Upper lobe of right lung (tissue), 1 donor: ENCODE results near the gene ECT2. TPM values are rescaled to one million over a fixed set of nuclear protein-coding genes. Genes with fewer than 3 reads are reported as not detected.

Experiments
- ATAC-seq: fragments of 200-7000 bp; cut with Tn5 transposase; one replicate; pipeline ENCODE4 v1.9.1; 2020; ENCODE audit warnings: mild to moderate bottlenecking, moderate library complexity
- DNase-seq: peaks from one replicate; pipeline ENCODE4 v3.0.0-alpha.2; 2020
- H3K27ac ChIP-seq: fragments of 200-600 bp; one replicate; pipeline ENCODE4 v1.8.0; 2022
- H3K27me3 ChIP-seq: fragments of 200-600 bp; one replicate; pipeline ENCODE4 v1.8.0; 2022; ENCODE audit warnings: mild to moderate bottlenecking
- H3K36me3 ChIP-seq: fragments of 200-600 bp; one replicate; pipeline ENCODE4 v1.8.0; 2022
- H3K4me1 ChIP-seq: fragments of 200-600 bp; one replicate; pipeline ENCODE4 v1.8.0; 2022
- H3K4me3 ChIP-seq: fragments of 200-600 bp; one replicate; pipeline ENCODE4 v1.8.0; 2022; ENCODE audit warnings: mild to moderate bottlenecking
- H3K9me3 ChIP-seq: fragments of 200-600 bp; one replicate; pipeline ENCODE4 v1.8.0; 2022
- intact Hi-C: fragments of 100-400 bp; cut with DNase I; formaldehyde crosslinking; loops from one replicate; pipeline ENCODE4 v1.11.0; 2022
- total RNA-seq: library from RNA; stranded (reverse); fragmentation: NEBNext Ultra II Directional; extraction: Animal tissue kit (Norgen Biotek cat#: 25700); gene quantifications from one replicate; pipeline ENCODE4 v1.2.1, GENCODE V29; 2021
- TF ChIP-seq, protein P1 (sequence below): fragments of 200-600 bp; IDR thresholded peaks from one replicate; pipeline ENCODE4 v1.8.0; 2022; ENCODE audit warnings: antibody characterized with exemption
- donor health status: DM: no; HTN: yes; CAD: no; lungs with severe emphysema.

Gene ECT2
- total RNA-seq, 1 donor from 2014 or later, result 12.2 TPM

DNA sequence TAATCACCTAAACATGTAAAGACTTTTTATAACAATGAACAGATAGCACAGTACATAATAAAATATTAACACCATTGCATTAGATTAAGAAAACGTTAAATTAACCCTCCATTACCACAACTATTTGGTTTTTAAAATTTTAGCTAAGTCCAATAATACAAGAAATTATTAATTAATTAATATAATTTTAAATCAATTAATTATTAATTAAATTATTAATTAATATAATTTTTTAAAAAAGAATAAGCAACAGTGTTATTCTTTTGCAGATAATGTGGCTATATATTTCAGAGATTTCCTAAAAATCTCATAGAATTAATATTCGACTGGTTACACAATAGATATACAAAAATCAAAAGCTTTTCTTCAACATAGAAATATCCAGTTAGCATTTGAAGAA lies 82.5 kb downstream of the ECT2 start:
- TF ChIP-seq, protein P1, sequence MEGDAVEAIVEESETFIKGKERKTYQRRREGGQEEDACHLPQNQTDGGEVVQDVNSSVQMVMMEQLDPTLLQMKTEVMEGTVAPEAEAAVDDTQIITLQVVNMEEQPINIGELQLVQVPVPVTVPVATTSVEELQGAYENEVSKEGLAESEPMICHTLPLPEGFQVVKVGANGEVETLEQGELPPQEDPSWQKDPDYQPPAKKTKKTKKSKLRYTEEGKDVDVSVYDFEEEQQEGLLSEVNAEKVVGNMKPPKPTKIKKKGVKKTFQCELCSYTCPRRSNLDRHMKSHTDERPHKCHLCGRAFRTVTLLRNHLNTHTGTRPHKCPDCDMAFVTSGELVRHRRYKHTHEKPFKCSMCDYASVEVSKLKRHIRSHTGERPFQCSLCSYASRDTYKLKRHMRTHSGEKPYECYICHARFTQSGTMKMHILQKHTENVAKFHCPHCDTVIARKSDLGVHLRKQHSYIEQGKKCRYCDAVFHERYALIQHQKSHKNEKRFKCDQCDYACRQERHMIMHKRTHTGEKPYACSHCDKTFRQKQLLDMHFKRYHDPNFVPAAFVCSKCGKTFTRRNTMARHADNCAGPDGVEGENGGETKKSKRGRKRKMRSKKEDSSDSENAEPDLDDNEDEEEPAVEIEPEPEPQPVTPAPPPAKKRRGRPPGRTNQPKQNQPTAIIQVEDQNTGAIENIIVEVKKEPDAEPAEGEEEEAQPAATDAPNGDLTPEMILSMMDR, result no peak
- H3K4me1 ChIP-seq, result no peaks in the 10 kb centered on the region
- no peaks in the 10 kb centered on the region for H3K36me3 ChIP-seq
- no peak for DNase-seq
- no peak for ATAC-seq
- no peaks in the 10 kb centered on the region for H3K27me3 ChIP-seq
- intact Hi-C loops, result no loop called here
- H3K9me3 ChIP-seq, result no peaks in the 10 kb centered on the region
- H3K27ac ChIP-seq, result no peak overlapping the region
- H3K4me3 ChIP-seq, result no peak overlapping the region

DNA sequence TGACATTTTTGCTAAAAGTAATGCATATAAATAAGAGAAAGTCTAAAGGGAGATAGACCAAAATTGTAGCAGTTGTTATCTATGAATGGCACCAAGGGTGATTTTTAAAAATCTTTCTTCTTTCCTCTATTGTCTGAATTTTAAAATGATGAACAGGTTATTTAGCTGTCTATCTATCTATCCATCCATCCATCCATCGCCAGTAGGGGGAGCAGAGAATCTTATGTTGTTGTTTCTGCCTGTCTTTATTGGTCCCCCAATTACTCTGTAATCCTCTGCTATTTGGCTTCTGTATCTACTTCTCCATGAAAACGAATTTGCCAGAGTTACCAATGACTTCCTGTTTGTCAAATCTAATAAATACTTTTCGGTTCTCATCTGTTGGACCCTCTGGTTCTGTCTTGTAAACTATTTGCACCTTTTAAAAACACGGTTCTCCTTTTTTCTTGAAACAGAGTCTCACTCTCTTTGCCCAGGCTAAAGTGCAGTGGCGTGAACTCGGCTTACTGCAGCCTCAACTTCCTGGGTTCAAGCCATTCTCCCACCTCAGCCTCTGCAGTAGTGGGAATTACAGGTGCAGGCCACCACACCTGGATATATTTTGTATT lies 86.0 kb downstream of the ECT2 start:
- Histone ChIP-seq H3K36me3 (no peaks in the 10 kb centered on the region), H3K9me3 (no peaks in the 10 kb centered on the region), H3K27ac (no peak overlapping the region), H3K4me3 (no peak overlapping the region), H3K4me1 (no peaks in the 10 kb centered on the region), H3K27me3 (no peaks in the 10 kb centered on the region)
- TF ChIP-seq, protein P1, result peak; percentile 63
- peak; percentile 50 for ATAC-seq
- DNase-seq, result no peak
- intact Hi-C loops, result no loop called here

DNA sequence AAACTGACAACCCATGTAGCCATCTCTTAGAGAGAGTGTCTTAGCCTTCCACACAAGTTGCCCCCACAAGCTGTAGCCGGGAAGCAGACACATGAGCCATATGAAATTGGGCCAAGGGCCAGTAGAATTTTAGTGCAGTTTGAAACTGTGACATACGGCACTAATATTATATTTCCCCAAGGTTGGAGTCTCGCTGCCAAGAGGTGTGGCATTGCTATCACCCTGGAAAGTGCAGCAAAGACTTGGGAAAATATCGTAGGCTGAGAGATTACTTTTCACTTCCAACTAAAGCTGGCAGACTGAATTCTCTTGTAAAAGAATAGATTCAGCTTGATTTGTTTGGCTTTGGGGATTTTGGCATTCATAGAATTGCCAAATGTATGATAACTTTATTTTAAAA lies 89.2 kb downstream of the ECT2 start:
- Histone ChIP-seq H3K27ac (no peak overlapping the region), H3K4me3 (no peak overlapping the region), H3K4me1 (no peaks in the 10 kb centered on the region), H3K36me3 (no peaks in the 10 kb centered on the region), H3K27me3 (no peaks in the 10 kb centered on the region), H3K9me3 (no peaks in the 10 kb centered on the region)
- ATAC-seq (no peak), DNase-seq (no peak)
- intact Hi-C loops, result no loop called here
- TF ChIP-seq, protein P1, result no peak

DNA sequence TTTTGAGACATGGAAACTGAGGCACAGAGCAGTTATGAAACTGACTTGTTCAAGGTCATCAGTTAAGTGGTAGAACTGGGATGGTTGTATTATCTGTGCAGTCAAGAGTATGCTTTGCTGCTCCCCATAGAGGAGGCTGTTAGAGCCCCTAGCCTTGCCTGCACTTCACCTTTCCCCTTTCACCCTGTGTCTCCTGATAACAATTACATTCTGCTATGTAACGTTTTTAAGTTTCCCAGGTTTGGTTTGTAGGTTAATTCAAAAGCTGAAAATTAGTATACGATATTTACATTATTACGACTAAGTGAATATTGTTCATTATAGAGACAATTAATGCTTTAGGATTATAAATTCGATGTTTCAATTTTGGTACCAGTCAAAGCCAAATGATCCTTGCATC lies 89.9 kb downstream of the ECT2 start:
- ATAC-seq, result no peak
- TF ChIP-seq, protein P1, result no peak

DNA sequence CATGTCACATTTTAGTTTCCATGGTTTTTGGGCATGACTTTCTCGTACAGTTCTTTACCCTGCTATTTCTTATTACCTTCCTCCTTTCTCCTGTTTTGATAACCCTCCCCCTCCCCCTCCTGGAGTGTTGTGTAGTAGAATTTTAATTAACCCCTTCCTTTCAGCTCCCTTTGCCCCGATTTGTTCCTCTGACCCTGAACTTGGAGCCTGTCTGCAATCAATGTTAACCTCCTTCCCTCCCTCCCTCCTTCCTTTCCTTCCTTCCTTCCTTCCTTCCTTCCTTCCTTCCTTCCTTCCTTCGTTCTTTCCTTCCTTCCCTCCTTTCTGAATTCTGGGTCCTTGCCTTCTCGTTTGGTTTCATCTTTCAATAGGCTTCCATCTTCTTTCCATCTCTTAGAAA lies 90.4 kb downstream of the ECT2 start:
- TF ChIP-seq, protein P1, result no peak
- H3K4me1 ChIP-seq, result no peaks in the 10 kb centered on the region
- no peaks in the 10 kb centered on the region for H3K9me3 ChIP-seq
- H3K27me3 ChIP-seq, result no peaks in the 10 kb centered on the region
- intact Hi-C loops, result no loop called here
- H3K36me3 ChIP-seq, result no peaks in the 10 kb centered on the region
- no peak for ATAC-seq
- no peak for DNase-seq
- no peak overlapping the region for H3K4me3 ChIP-seq
- H3K27ac ChIP-seq, result no peak overlapping the region

More for the DNA sequence above, 89.9 kb downstream of the ECT2 start:
- H3K9me3 ChIP-seq, result no peaks in the 10 kb centered on the region
- no peak for DNase-seq
- intact Hi-C loops, result no loop called here
- no peaks in the 10 kb centered on the region for H3K36me3 ChIP-seq
- H3K4me3 ChIP-seq, result no peak overlapping the region
- H3K27me3 ChIP-seq, result no peaks in the 10 kb centered on the region
- no peaks in the 10 kb centered on the region for H3K4me1 ChIP-seq
- H3K27ac ChIP-seq, result no peak overlapping the region

DNA sequence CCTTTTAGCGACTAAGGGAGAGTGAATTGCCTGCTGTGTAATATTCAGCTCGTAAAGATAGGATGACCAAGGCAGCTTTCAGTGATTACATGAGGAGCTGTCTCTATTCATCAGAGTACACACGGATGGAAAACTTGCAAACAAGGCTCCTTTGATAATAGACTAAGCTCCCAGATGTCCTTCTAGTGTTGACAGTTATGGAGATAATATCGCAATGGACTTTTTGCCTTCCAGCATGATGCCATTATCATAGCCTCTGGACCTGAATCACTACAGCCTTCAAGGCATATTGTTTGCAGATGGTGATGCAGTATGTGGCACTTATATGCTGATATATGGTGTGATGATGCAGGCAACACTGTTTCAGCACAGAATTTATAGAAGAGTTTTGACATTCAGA lies 93.9 kb downstream of the ECT2 start:
- Histone ChIP-seq H3K27me3 (no peaks in the 10 kb centered on the region), H3K27ac (no peak overlapping the region), H3K4me1 (no peaks in the 10 kb centered on the region), H3K36me3 (no peaks in the 10 kb centered on the region), H3K4me3 (no peak overlapping the region), H3K9me3 (no peaks in the 10 kb centered on the region)
- intact Hi-C loops, result no loop called here
- ATAC-seq (no peak), DNase-seq (no peak)
- TF ChIP-seq, protein P1, result no peak
